ENCODE results near the gene UMOD.

Gene UMOD

GRCh38 chr16:20372701-20373100 lies 20.2 kb upstream of the UMOD start:
- ChIA-PET POLR2A (ENCODE audit: low non-redundant PET) (no interaction called here), CTCF (interaction anchor here (1.2 kb wide), 1 partner anchor 10 kb away, joined by 4 read pairs; no protein-coding TSS in a partner anchor)
- no peak overlapping the region for H3K27ac ChIP-seq
- no peak for TF ChIP-seq CTCF (conservative IDR thresholded peaks at IDR 0.05; ENCODE audit: low read depth)
- no peak for DNase-seq (ENCODE audit: low spot score)

- no peak for DNase-seq (ENCODE audit: low spot score)
- POLR2A ChIA-PET (ENCODE audit: low non-redundant PET) = no interaction called here
- no peak for TF ChIP-seq CTCF (conservative IDR thresholded peaks at IDR 0.05; ENCODE audit: low read depth)
- CTCF ChIA-PET = interaction anchor here (0.7 kb wide), 1 partner anchor 47 kb away, joined by 3 read pairs; no protein-coding TSS in a partner anchor
- H3K27ac ChIP-seq = no peak overlapping the region
Observed at GRCh38 chr16:20369452-20370054, 17.0 kb upstream of the UMOD start.

- DNase-seq (ENCODE audit: low spot score) = no peak
- no peak for TF ChIP-seq CTCF (conservative IDR thresholded peaks at IDR 0.05; ENCODE audit: low read depth)
- ChIA-PET POLR2A (ENCODE audit: low non-redundant PET) (no interaction called here), CTCF (no interaction called here)
- no peak overlapping the region for H3K27ac ChIP-seq
Observed at GRCh38 chr16:20364051-20364450, 11.5 kb upstream of the UMOD start.

- CTCF ChIA-PET = interaction anchor here (0.6 to 1.2 kb wide), 3 partner anchors 20 to 455 kb away, joined by 3 to 5 read pairs (median 4); no protein-coding TSS in a partner anchor
Observed at GRCh38 chr16:20363191-20363590, 10.7 kb upstream of the UMOD start.

GRCh38 chr16:20359997-20360396 lies 7.5 kb upstream of the UMOD start:
- ChIA-PET POLR2A (ENCODE audit: low non-redundant PET) (no interaction called here), CTCF (no interaction called here)
- no peak overlapping the region for H3K27ac ChIP-seq
- DNase-seq (ENCODE audit: low spot score) = no peak
- no peak for TF ChIP-seq CTCF (conservative IDR thresholded peaks at IDR 0.05; ENCODE audit: low read depth)

More at GRCh38 chr16:20363191-20363590, 10.7 kb upstream of the UMOD start:
- DNase-seq (ENCODE audit: low spot score) = no peak
- POLR2A ChIA-PET (ENCODE audit: low non-redundant PET) = no interaction called here
- TF ChIP-seq CTCF (conservative IDR thresholded peaks at IDR 0.05; ENCODE audit: low read depth) = no peak
- H3K27ac ChIP-seq = no peak overlapping the region

GRCh38 chr16:20355114-20355782 lies 2.7 kb upstream of the UMOD start:
- ChIA-PET CTCF (no interaction called here), POLR2A (ENCODE audit: low non-redundant PET) (no interaction called here)
- TF ChIP-seq CTCF (conservative IDR thresholded peaks at IDR 0.05; ENCODE audit: low read depth) = no peak
- no peak overlapping the region for H3K27ac ChIP-seq
- no peak for DNase-seq (ENCODE audit: low spot score)
